HEK293 (cell line): ENCODE data around the gene UTP3.
A peak's percentile ranks its signal among the peaks of the same experiment; 100 is the strongest.

ENCODE experiments used
- BCL11A ChIP-seq: fragments of 450-650 bp; formaldehyde crosslinking; IDR thresholded peaks from 2 replicates; pipeline ENCODE4 v1.5.1; 2016; ENCODE audit warnings: low read depth, missing biosample characterization, missing genetic modification characterization
- EGR2 ChIP-seq: fragments of 450-650 bp; formaldehyde crosslinking; IDR thresholded peaks from 2 replicates; pipeline ENCODE4 v1.5.1; 2016; ENCODE audit warnings: low read depth, missing biosample characterization, missing genetic modification characterization
- ELK4 ChIP-seq: IDR thresholded peaks from 2 replicates; pipeline ENCODE4 v1.6.1; 2011; ENCODE audit warnings: mild to moderate bottlenecking, low read depth, low read length, borderline replicate concordance
- OSR2 ChIP-seq: fragments of 450-650 bp; formaldehyde crosslinking; IDR thresholded peaks from 2 replicates; pipeline ENCODE4 v1.5.1; 2016; ENCODE audit warnings: missing biosample characterization, missing genetic modification characterization
- PRDM6 ChIP-seq: fragments of 450-650 bp; formaldehyde crosslinking; IDR thresholded peaks from 2 replicates; pipeline ENCODE4 v1.5.1; 2017; ENCODE audit warnings: missing biosample characterization, missing genetic modification characterization
- TSHZ1 ChIP-seq: fragments of 450-650 bp; formaldehyde crosslinking; IDR thresholded peaks from 2 replicates; pipeline ENCODE4 v1.5.1; 2016; ENCODE audit warnings: missing biosample characterization, missing genetic modification characterization, borderline replicate concordance
- ZBTB11 ChIP-seq: fragments of 450-650 bp; formaldehyde crosslinking; conservative IDR thresholded peaks from 2 replicates; pipeline ENCODE4 v1.5.1; 2016; ENCODE audit warnings: low read depth, missing biosample characterization, missing genetic modification characterization
- ZBTB17 ChIP-seq: fragments of 450-650 bp; formaldehyde crosslinking; IDR thresholded peaks from 2 replicates; pipeline ENCODE4 v1.5.1; 2016; ENCODE audit warnings: missing biosample characterization, missing genetic modification characterization
- ZBTB44 ChIP-seq: fragments of 450-650 bp; IDR thresholded peaks from 2 replicates; pipeline ENCODE4 v1.5.1; 2018; ENCODE audit warnings: missing biosample characterization, mild to moderate bottlenecking, missing genetic modification characterization
- ZFP37 ChIP-seq: fragments of 450-650 bp; formaldehyde crosslinking; IDR thresholded peaks from 2 replicates; pipeline ENCODE4 v1.5.1; 2016; ENCODE audit warnings: missing biosample characterization, missing genetic modification characterization
- ZFP69B ChIP-seq: fragments of 450-650 bp; formaldehyde crosslinking; IDR thresholded peaks from 2 replicates; pipeline ENCODE4 v1.5.1; 2016; ENCODE audit warnings: missing biosample characterization, missing genetic modification characterization
- ZNF274 ChIP-seq, 2 experiments: fragments of 200-500 bp in 1 of 2; fragments of 450-650 bp in 1 of 2; sonication (Bioruptor generic) in 1 of 2; formaldehyde crosslinking in 1 of 2; IDR thresholded peaks; 2 replicates each; pipeline versions ENCODE4 v1.5.1 to v1.6.1; 2014 to 2016; ENCODE audit warnings: borderline replicate concordance in 1 of 2, inconsistent platforms in 1 of 2, low read length in 1 of 2, missing biosample characterization in 1 of 2, missing genetic modification characterization in 1 of 2
- ZNF548 ChIP-seq: fragments of 450-650 bp; formaldehyde crosslinking; IDR thresholded peaks from 2 replicates; pipeline ENCODE4 v1.5.1; 2016; ENCODE audit warnings: missing biosample characterization, missing genetic modification characterization
- ZNF561 ChIP-seq: fragments of 450-650 bp; IDR thresholded peaks from 2 replicates; pipeline ENCODE4 v1.5.1; 2018; ENCODE audit warnings: missing biosample characterization, missing genetic modification characterization, borderline replicate concordance
- ZNF580 ChIP-seq: fragments of 450-650 bp; formaldehyde crosslinking; IDR thresholded peaks from 2 replicates; pipeline ENCODE4 v1.5.1; 2016; ENCODE audit warnings: missing biosample characterization, missing genetic modification characterization
- ZNF785 ChIP-seq: fragments of 450-650 bp; formaldehyde crosslinking; IDR thresholded peaks from 2 replicates; pipeline ENCODE4 v1.5.1; 2016; ENCODE audit warnings: missing biosample characterization, missing genetic modification characterization
- ZNF843 ChIP-seq: fragments of 450-650 bp; formaldehyde crosslinking; IDR thresholded peaks from 2 replicates; pipeline ENCODE4 v1.5.1; 2016; ENCODE audit warnings: missing biosample characterization, missing genetic modification characterization
- ZSCAN18 ChIP-seq: fragments of 450-650 bp; formaldehyde crosslinking; IDR thresholded peaks from 2 replicates; pipeline ENCODE4 v1.5.1; 2016; ENCODE audit warnings: missing biosample characterization, missing genetic modification characterization
- ZSCAN5A ChIP-seq: fragments of 450-650 bp; formaldehyde crosslinking; IDR thresholded peaks from 2 replicates; pipeline ENCODE4 v1.5.1; 2016; ENCODE audit warnings: missing biosample characterization, missing genetic modification characterization
- ZXDB ChIP-seq: fragments of 450-650 bp; formaldehyde crosslinking; IDR thresholded peaks from 2 replicates; pipeline ENCODE4 v1.5.1; 2016; ENCODE audit warnings: missing biosample characterization, missing genetic modification characterization

The UTP3 gene

GRCh38 chr4:70704215-70704930, 16.0 kb downstream of the UTP3 start (continued):
- no peak for TF ChIP-seq OSR2 (tag by site-specific recombination)
- TF ChIP-seq ZBTB17 (tag by site-specific recombination): 0 out of 2 replicates have a peak, but pooled peaks have one; percentile 25
- no peak for TF ChIP-seq PRDM6 (tag by site-specific recombination)
- TF ChIP-seq ZSCAN5A: no peak
- no peak for TF ChIP-seq ZNF548
- TF ChIP-seq ZXDB: peak; percentile 27; the same call in 1 of the 2 replicates
- no peak; the same call in 1 of the 2 replicates for TF ChIP-seq ZNF561 (tag by site-specific recombination)
- TF ChIP-seq EGR2 (tag by site-specific recombination): peak; percentile 63; the same call in 1 of the 2 replicates
- no peak for TF ChIP-seq BCL11A
- TF ChIP-seq ZNF843 (tag by site-specific recombination): no peak
- TF ChIP-seq ZNF580 (tag by site-specific recombination): no peak
- TF ChIP-seq ZFP69B (tag by site-specific recombination): no peak
- no peak for TF ChIP-seq ZFP37 (tag by site-specific recombination)
- no peak for TF ChIP-seq ZNF274 (IDR thresholded peaks at IDR 0.05; ENCODE audit: low read length)
- TF ChIP-seq ZNF274 (tag by site-specific recombination; IDR thresholded peaks at IDR 0.05; ENCODE audit: borderline replicate concordance): no peak
- no peak for TF ChIP-seq ELK4
- no peak for TF ChIP-seq ZBTB44 (tag by site-specific recombination)
- TF ChIP-seq ZNF785 (tag by site-specific recombination): no peak
- TF ChIP-seq TSHZ1 (tag by site-specific recombination): no peak
- no peak for TF ChIP-seq ZSCAN18 (tag by site-specific recombination)
- peak; percentile 62; the same call in 1 of the 2 replicates for TF ChIP-seq ZBTB11 (tag by site-specific recombination)
